Omental fat pad (tissue), 4 donors: Measurements from ENCODE around the gene COL21A1. TPM values are rescaled to one million over a fixed set of nuclear protein-coding genes. Genes with fewer than 3 reads are reported as not detected.

Source experiments
- ATAC-seq: fragments of 150-250 bp; one replicate; pipeline ENCODE4 v1.9.1; 2016; ENCODE audit warnings: mild to moderate bottlenecking, moderate library complexity; ENCODE audit not compliant: low FRiP score
- DNase-seq: peaks from one replicate; pipeline ENCODE4 v3.0.0-alpha.2; 2019; ENCODE audit warnings: low spot score
- CTCF ChIP-seq, 3 donors: fragments of 450-650 bp; IDR thresholded peaks; one replicate each; pipeline ENCODE4 v1.5.1; 2016 to 2017; ENCODE audit warnings: antibody characterized with exemption in 3 of 3, mild to moderate bottlenecking in 3 of 3, moderate library complexity in 2 of 3
- total RNA-seq, 4 donors: library from RNA; depleted of rRNA; stranded (reverse); fragments of >200 nt; gene quantifications; one replicate each; pipeline ENCODE4 v1.1.0, GENCODE V29; 2016

Gene COL21A1
- total RNA-seq, 4 donors from 2014 or later: 1.1 to 6.9 (median 1.9) TPM

GRCh38 chr6:56238352-56238751 is 9.0 kb downstream of the COL21A1 start:
- ATAC-seq: no peak
- no peak for TF ChIP-seq CTCF (IDR thresholded peaks at IDR 0.05)
- no peak for DNase-seq

GRCh38 chr6:56235245-56235644 is 12.1 kb downstream of the COL21A1 start:
- no peak for DNase-seq
- ATAC-seq: peak; percentile 61
- no peak for TF ChIP-seq CTCF (IDR thresholded peaks at IDR 0.05)

- TF ChIP-seq CTCF (IDR thresholded peaks at IDR 0.05): no peak
- ATAC-seq: no peak
Observed at GRCh38 chr6:56232436-56232835, 14.9 kb downstream of the COL21A1 start.

DNA sequence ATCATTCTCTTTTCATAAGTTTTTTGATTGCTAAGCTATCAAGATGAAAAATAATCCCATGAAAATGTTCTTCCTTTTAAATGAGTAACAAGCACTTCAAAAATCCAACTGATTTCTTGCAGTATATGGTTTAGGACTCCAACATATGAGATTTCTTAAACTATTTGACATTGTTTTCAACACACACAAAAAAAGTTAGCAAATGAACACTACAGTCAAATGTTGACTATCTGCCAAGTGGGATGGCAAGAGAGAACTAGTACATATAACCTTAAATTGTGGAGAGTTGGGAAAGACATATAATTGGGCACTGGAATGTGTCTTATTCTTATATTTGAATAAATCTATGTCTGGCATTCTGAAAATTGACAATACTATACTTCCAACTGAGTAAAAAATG is 15.6 kb downstream of the COL21A1 start:
- DNase-seq (no peak), ATAC-seq (no peak)
- TF ChIP-seq CTCF (IDR thresholded peaks at IDR 0.05): no peak

More at GRCh38 chr6:56232436-56232835, 14.9 kb downstream of the COL21A1 start:
- no peak for DNase-seq

- ATAC-seq (no peak), DNase-seq (no peak)
- TF ChIP-seq CTCF (IDR thresholded peaks at IDR 0.05): no peak
Observed at GRCh38 chr6:56230976-56231566, 16.3 kb downstream of the COL21A1 start.

DNA sequence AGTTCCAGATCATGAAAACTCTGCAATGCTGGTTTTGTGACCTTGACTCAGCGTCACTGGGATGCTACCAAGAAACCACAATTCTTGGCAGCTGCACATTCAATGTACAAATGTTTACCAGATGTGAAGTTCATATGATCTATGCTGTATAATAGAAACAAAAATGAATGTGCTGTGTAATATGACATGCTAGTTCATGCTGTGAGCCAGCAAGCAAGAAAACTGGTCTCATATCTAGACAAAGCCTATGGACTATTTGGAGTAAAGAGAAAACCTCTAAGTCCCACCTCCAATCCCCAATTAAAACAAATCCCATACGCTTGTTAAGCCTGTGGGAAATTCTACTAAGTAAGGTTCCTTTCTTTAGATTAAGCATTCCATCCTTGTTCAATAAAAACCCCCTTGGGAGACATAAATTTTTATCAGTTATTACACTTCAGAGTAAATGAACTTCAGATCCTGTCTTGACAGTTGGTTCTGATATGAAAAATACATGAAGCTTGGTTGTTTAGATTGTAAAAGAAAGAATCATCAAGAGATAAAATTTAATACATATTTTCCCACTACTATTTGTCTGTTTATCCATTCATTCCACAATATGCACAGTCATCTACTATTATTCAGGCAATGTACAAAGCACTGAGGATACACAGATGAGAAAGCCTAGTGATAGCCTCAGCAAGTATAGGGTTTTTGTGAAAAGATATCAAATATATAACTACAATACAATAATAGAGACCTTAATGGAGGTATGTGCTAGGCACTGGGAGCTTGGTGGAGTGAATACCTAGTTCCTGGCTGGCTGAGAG is 20.1 kb downstream of the COL21A1 start:
- no peak for DNase-seq
- TF ChIP-seq CTCF (IDR thresholded peaks at IDR 0.05): no peak
- ATAC-seq: no peak

GRCh38 chr6:56223995-56224394 is 23.4 kb downstream of the COL21A1 start:
- DNase-seq (no peak), ATAC-seq (no peak)
- TF ChIP-seq CTCF (IDR thresholded peaks at IDR 0.05): no peak
